ENCODE measurements around the gene TEX53. TPM values are rescaled to one million over a fixed set of nuclear protein-coding genes. Genes with fewer than 3 reads are reported as not detected.

TEX53 gene
- total RNA-seq, 2 donors from 2014 or later = not detected

- Mint-ChIP-seq H3K27ac (peak overlapping the region; percentile 97), H3K36me3 (ENCODE audit: low read depth) (peaks cover 46% of the 10 kb centered on the region)
These were observed 30.8 kb upstream of the TEX53 start for GRCh38 chr9:114688379-114688778.

DNA sequence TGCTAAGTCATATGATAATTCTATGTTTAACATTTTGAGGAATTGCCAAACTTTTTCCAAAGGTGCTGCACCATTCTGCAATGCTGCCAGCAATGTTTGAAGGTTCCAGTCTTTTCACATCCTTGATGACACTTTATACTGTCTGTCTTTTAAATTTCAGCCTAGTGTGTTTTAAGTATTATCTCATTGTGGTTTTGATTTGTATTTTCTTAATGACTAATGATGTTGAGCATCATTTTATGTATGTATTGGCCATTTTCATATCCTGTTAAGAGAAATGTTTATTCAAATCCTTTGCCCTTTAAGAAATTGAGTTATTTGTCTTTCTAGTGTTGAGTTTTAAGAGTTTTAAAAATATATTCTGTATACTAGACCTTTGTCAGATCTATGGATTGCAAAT, 29.4 kb upstream of the TEX53 start:
- peak overlapping the region; percentile 76 for H3K4me3 Mint-ChIP-seq
- peaks cover 46% of the 10 kb centered on the region for H3K36me3 Mint-ChIP-seq (ENCODE audit: low read depth)
- no peak for ATAC-seq (replicated peaks)
- peak overlapping the region; percentile 89 for H3K27ac Mint-ChIP-seq
- H3K4me1 Mint-ChIP-seq = peaks cover 52% of the 10 kb centered on the region
- H3K9me3 Mint-ChIP-seq = no peaks in the 10 kb centered on the region
- no peaks in the 10 kb centered on the region for H3K27me3 Mint-ChIP-seq

More at GRCh38 chr9:114688379-114688778, 30.8 kb upstream of the TEX53 start:
- H3K4me3 Mint-ChIP-seq = peak overlapping the region; percentile 76
- H3K4me1 Mint-ChIP-seq = peaks cover 52% of the 10 kb centered on the region
- no peaks in the 10 kb centered on the region for H3K9me3 Mint-ChIP-seq
- ATAC-seq (replicated peaks) = no peak
- H3K27me3 Mint-ChIP-seq = no peaks in the 10 kb centered on the region

- ATAC-seq (replicated peaks) = peak; percentile 8
- H3K27ac Mint-ChIP-seq = peak overlapping the region; percentile 89
- H3K4me1 Mint-ChIP-seq = peaks cover 50% of the 10 kb centered on the region
These were observed 28.3 kb upstream of the TEX53 start for GRCh38 chr9:114685951-114686350.

DNA sequence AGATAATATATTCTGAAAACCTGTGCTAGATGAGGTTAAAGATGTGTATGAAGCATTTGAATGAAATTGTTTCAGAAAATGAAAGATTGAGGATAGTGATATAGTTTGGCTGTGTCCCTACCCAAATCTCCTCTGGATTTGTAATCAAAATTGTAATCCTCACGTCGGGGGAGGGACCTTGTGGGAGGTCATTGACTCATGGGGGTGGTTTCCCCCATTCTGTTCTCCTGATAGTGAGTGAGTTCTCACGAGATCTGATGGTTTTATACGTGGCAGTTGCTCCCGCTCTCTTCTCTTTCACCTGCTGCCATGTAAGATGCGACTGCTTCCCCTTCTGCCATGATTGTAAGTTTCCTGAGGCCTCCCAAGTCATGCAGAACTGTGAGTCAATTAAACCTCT, 26.4 kb upstream of the TEX53 start:
- H3K4me3 Mint-ChIP-seq = peak overlapping the region; percentile 49
- H3K4me1 Mint-ChIP-seq = peaks cover 42% of the 10 kb centered on the region
- H3K27me3 Mint-ChIP-seq = no peaks in the 10 kb centered on the region
- H3K27ac Mint-ChIP-seq = peak overlapping the region; percentile 58
- ATAC-seq (replicated peaks) = peak; percentile 17
- H3K36me3 Mint-ChIP-seq (ENCODE audit: low read depth) = peaks cover 33% of the 10 kb centered on the region
- H3K9me3 Mint-ChIP-seq = no peaks in the 10 kb centered on the region

More at GRCh38 chr9:114685951-114686350, 28.3 kb upstream of the TEX53 start:
- peaks cover 37% of the 10 kb centered on the region for H3K36me3 Mint-ChIP-seq (ENCODE audit: low read depth)
- no peaks in the 10 kb centered on the region for H3K9me3 Mint-ChIP-seq
- no peaks in the 10 kb centered on the region for H3K27me3 Mint-ChIP-seq
- peak overlapping the region; percentile 76 for H3K4me3 Mint-ChIP-seq

GRCh38 chr9:114682846-114683245, 25.2 kb upstream of the TEX53 start:
- H3K27me3 Mint-ChIP-seq = peaks cover 4% of the 10 kb centered on the region
- no peak overlapping the region for H3K27ac Mint-ChIP-seq
- ATAC-seq (replicated peaks) = no peak
- no peak overlapping the region for H3K4me3 Mint-ChIP-seq
- H3K9me3 Mint-ChIP-seq = no peaks in the 10 kb centered on the region
- peaks cover 29% of the 10 kb centered on the region for H3K36me3 Mint-ChIP-seq (ENCODE audit: low read depth)
- H3K4me1 Mint-ChIP-seq = peaks cover 37% of the 10 kb centered on the region

GRCh38 chr9:114681594-114682332, 24.2 kb upstream of the TEX53 start, which contains the start of gene TEX48:
Gene TEX48 (minus strand): TSS chr9:114682192. CDS start chr9:114671723, 10,469 bp downstream.
- peak within 1 kb of the TSS; percentile 71 for H3K27ac Mint-ChIP-seq
- H3K4me3 Mint-ChIP-seq = peak within 1 kb of the TSS; percentile 74
- no peaks in the 10 kb centered on the region for H3K9me3 Mint-ChIP-seq
- H3K27me3 Mint-ChIP-seq = peaks cover 6% of the 10 kb centered on the region
- peaks cover 20% of the 10 kb centered on the region for H3K36me3 Mint-ChIP-seq (ENCODE audit: low read depth)
- peak; percentile 88 for ATAC-seq (replicated peaks)
- peaks cover 32% of the 10 kb centered on the region for H3K4me1 Mint-ChIP-seq

GRCh38 chr9:114680259-114681001, 22.8 kb upstream of the TEX53 start:
- H3K9me3 Mint-ChIP-seq = no peaks in the 10 kb centered on the region
- H3K27me3 Mint-ChIP-seq = peaks cover 9% of the 10 kb centered on the region
- peaks cover 21% of the 10 kb centered on the region for H3K4me1 Mint-ChIP-seq
- peaks cover 7% of the 10 kb centered on the region for H3K36me3 Mint-ChIP-seq (ENCODE audit: low read depth)
- ATAC-seq (replicated peaks) = peak; percentile 13
- peak overlapping the region; percentile 71 for H3K27ac Mint-ChIP-seq
- H3K4me3 Mint-ChIP-seq = peak overlapping the region; percentile 12

DNA sequence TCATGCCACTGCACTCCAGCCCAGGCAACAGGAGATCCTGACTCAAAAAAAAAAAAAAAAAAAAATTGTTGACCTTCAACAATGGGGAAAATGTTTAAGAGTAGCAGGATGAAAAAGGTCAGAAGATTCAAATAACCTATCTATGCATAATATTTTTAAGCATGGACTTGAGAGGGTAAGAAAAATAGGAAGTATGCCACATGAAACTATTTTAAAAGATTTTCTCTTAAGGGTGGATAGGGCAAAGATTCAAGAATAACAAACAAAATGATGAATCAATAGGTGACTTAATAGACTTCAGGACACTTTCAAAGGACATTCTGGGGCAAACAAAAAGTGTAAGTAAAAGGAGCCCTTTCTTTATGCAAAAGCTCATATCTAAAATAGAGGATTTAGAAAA, 21.2 kb upstream of the TEX53 start:
- Mint-ChIP-seq H3K27me3 (peaks cover 11% of the 10 kb centered on the region), H3K27ac (no peak overlapping the region), H3K36me3 (ENCODE audit: low read depth) (no peaks in the 10 kb centered on the region), H3K9me3 (no peaks in the 10 kb centered on the region), H3K4me1 (peaks cover 14% of the 10 kb centered on the region), H3K4me3 (no peak overlapping the region)
- ATAC-seq (replicated peaks) = no peak

- ATAC-seq (replicated peaks) = no peak
- no peak overlapping the region for H3K4me3 Mint-ChIP-seq
- peaks cover 11% of the 10 kb centered on the region for H3K27me3 Mint-ChIP-seq
- H3K36me3 Mint-ChIP-seq (ENCODE audit: low read depth) = no peaks in the 10 kb centered on the region
- H3K27ac Mint-ChIP-seq = no peak overlapping the region
- no peaks in the 10 kb centered on the region for H3K9me3 Mint-ChIP-seq
- peaks cover 14% of the 10 kb centered on the region for H3K4me1 Mint-ChIP-seq
These were observed 20.5 kb upstream of the TEX53 start for GRCh38 chr9:114678130-114678529.

GRCh38 chr9:114677418-114677817, 19.8 kb upstream of the TEX53 start:
- Mint-ChIP-seq H3K27me3 (peaks cover 11% of the 10 kb centered on the region), H3K9me3 (no peaks in the 10 kb centered on the region), H3K27ac (no peak overlapping the region), H3K36me3 (ENCODE audit: low read depth) (no peaks in the 10 kb centered on the region), H3K4me3 (no peak overlapping the region), H3K4me1 (peaks cover 14% of the 10 kb centered on the region)
- ATAC-seq (replicated peaks) = no peak

DNA sequence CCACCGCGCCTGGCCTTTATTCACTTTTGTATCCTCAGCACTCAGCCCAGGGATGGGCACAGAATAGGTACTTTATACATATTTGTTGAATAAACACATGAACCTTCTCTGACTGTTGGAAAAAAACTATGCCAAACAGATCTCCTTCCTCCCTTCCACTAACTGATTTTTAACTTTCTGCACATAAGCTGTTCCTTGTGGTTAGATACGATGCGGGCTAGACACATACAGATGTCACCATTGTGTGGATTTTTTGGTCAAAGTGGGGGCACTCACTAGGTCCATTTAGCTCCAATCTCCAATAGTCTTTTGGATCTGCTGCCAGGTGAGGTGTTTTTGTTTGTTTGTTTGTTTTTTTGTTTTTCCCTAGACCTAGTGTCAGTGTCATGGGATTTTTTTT, 19.3 kb upstream of the TEX53 start:
- peaks cover 11% of the 10 kb centered on the region for H3K27me3 Mint-ChIP-seq
- no peak overlapping the region for H3K27ac Mint-ChIP-seq
- no peak for ATAC-seq (replicated peaks)
- peaks cover 14% of the 10 kb centered on the region for H3K4me1 Mint-ChIP-seq
- H3K9me3 Mint-ChIP-seq = no peaks in the 10 kb centered on the region
- no peaks in the 10 kb centered on the region for H3K36me3 Mint-ChIP-seq (ENCODE audit: low read depth)
- H3K4me3 Mint-ChIP-seq = no peak overlapping the region

DNA sequence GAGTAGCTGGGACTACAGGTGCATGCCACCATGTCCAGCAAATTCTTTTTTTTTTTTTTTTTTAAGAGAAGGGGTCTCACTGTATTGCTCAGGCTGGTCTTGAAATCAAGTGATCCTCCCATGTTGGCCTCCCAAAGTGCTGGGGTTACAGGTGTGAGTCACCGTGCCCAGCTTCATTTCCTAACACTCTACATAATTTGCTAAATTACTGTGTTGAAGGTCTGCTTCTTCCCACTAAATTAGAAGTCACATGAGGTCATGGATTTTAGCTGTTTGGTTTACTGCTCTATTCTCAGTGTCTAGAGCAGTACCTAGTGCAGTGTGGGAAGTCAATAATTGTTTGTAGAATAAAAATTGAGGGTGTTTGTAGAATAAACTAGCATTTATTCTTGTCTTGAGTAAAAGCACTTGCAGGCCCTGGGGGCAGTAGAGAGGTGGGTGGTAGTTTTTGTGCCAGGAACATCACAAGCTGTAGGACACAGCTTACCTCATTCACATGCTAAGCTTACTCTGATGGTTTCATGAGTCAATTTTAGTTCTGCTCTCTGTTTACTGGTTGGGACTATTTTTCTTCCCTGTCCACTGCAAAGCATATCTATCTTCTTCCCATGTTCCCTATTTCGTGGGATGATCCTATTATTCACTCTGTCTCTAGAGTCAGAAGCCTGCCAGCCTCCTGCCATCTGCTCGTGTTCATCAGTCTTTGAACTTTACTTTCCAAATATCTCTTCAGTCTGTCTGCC, 17.4 kb upstream of the TEX53 start:
- no peak overlapping the region for H3K4me3 Mint-ChIP-seq
- no peaks in the 10 kb centered on the region for H3K36me3 Mint-ChIP-seq (ENCODE audit: low read depth)
- ATAC-seq (replicated peaks) = peak; percentile 56
- peaks cover 13% of the 10 kb centered on the region for H3K27me3 Mint-ChIP-seq
- H3K27ac Mint-ChIP-seq = peak overlapping the region; percentile 14
- no peaks in the 10 kb centered on the region for H3K4me1 Mint-ChIP-seq
- H3K9me3 Mint-ChIP-seq = no peaks in the 10 kb centered on the region

DNA sequence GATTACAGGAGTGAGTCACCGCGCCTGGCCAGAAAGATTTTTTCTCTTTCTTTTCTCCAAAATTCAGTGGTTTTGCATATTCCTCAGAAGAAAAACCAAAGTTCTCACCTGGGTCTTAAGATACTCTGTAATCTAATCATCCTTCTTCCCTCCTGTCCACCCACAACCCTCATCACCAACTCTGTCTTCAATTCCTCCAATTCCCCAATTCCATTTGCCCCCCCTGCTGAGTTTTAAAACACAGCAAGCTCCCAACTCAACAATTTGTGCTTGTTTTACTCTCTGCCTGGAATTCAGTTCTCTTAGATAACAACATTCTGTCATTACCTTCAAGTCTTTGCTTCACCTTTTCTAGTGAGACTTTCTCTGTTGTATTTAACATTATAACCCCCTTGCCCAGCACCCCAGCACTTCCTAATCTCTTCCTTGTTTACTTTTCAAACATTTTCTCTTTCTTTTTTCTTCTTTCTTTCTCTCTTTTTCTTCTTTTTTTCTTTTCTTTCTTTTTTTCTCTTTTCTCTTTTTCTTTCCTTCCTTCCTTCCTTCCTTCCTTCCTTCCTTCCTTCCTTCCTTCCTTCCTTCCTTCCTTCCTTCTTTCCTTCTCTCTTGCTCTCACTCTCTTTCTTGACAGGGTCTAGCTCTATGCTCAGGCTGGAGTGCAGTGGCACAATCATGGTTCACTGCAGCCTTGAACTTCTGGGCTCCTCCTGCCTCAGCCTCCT, 16.6 kb upstream of the TEX53 start:
- ATAC-seq (replicated peaks) = no peak
- peaks cover 13% of the 10 kb centered on the region for H3K27me3 Mint-ChIP-seq
- H3K4me3 Mint-ChIP-seq = no peak overlapping the region
- H3K36me3 Mint-ChIP-seq (ENCODE audit: low read depth) = no peaks in the 10 kb centered on the region
- H3K9me3 Mint-ChIP-seq = no peaks in the 10 kb centered on the region
- H3K4me1 Mint-ChIP-seq = no peaks in the 10 kb centered on the region
- peak overlapping the region; percentile 14 for H3K27ac Mint-ChIP-seq

DNA sequence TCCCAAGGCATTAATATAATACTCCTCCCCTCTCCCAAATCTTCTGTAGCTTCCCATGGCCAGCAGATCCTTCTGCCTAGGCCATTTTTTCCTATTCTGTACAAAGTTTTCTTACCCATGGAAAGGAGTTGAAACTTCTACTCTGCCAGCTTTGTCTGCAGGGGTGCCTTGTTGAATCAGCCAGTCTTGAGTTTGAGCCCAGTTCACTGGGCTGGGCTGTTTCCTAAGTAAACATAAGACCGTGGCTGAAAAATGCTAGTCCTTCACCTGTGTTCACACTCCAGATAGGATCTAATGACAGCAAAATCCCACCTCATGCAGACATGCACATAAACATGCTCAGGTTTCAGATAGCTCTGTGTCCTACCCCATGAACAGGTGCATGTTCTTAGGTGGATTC, 14.0 kb upstream of the TEX53 start:
- ATAC-seq (replicated peaks) = no peak
- H3K4me3 Mint-ChIP-seq = no peak overlapping the region
- peaks cover 8% of the 10 kb centered on the region for H3K27me3 Mint-ChIP-seq
- H3K4me1 Mint-ChIP-seq = peaks cover 3% of the 10 kb centered on the region
- no peaks in the 10 kb centered on the region for H3K36me3 Mint-ChIP-seq (ENCODE audit: low read depth)
- no peak overlapping the region for H3K27ac Mint-ChIP-seq
- no peaks in the 10 kb centered on the region for H3K9me3 Mint-ChIP-seq

Data from activated T-helper 17 cell treated with anti-CD3 and anti-CD28 coated beads, Interleukin-2, amount 50 U/mL, for 72 hours (primary cell).